Testis (tissue), 2 donors: Measurements from ENCODE around the gene WDFY4.

Source experiments
- CTCF ChIP-seq, 3 experiments: fragments of 450-650 bp in 2 of 3; fragments of 200-600 bp in 1 of 3; sonication (generic) in 1 of 3; IDR thresholded peaks; one replicate each; pipeline ENCODE4 v1.5.1; 2016 to 2019; ENCODE audit warnings: antibody characterized with exemption in 3 of 3, mild to moderate bottlenecking in 2 of 3, moderate library complexity in 1 of 3
- POLR2A ChIP-seq: fragments of 450-650 bp; IDR thresholded peaks from one replicate; pipeline ENCODE4 v1.6.1; 2017; ENCODE audit warnings: antibody characterized with exemption, mild to moderate bottlenecking, moderate library complexity

- no peak for TF ChIP-seq CTCF (IDR thresholded peaks at IDR 0.05)
- no peak for TF ChIP-seq POLR2A
Measured at GRCh38 chr10:48941427-48942075, 256.9 kb downstream of the WDFY4 start.
